GM18498 (cell line): ENCODE data around the gene KDM4E.
"Not testable (repeated sequence)": the region's sequence is repeated elsewhere in the genome, so short reads cannot be mapped to it uniquely, and the experiment has no call there.

ENCODE experiments used
- ATAC-seq: cut with Tn5 transposase; IDR thresholded peaks from one replicate; pipeline ENCODE4 v1.9.1; 2021; ENCODE audit warnings: mild to moderate bottlenecking, moderate library complexity; ENCODE audit not compliant: unreplicated experiment

Gene KDM4E

DNA sequence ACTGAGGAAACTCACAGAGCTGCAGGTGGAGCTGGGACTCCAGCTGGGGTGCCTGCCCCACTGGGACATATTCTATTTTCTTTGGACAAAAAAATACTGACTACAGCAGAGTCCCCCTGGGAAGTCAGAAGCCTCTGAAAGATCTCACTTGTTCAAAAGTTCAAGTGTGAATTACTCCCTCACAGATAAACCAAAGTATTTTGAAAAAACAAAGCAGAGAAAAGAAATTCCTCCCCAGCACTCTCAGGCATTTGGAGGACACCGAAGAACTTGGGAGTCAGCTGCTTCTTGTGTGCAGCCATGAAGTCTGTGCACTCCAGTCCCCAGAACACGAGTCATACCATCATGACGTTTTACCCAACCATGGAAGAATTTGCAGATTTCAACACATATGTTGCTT is 24.1 kb downstream of the KDM4E start, which contains the start of gene KDM4F:
KDM4F (plus strand) TSS at position 301 of the 400 bp plus-strand sequence.
- ATAC-seq, result not testable (repeated sequence)

DNA sequence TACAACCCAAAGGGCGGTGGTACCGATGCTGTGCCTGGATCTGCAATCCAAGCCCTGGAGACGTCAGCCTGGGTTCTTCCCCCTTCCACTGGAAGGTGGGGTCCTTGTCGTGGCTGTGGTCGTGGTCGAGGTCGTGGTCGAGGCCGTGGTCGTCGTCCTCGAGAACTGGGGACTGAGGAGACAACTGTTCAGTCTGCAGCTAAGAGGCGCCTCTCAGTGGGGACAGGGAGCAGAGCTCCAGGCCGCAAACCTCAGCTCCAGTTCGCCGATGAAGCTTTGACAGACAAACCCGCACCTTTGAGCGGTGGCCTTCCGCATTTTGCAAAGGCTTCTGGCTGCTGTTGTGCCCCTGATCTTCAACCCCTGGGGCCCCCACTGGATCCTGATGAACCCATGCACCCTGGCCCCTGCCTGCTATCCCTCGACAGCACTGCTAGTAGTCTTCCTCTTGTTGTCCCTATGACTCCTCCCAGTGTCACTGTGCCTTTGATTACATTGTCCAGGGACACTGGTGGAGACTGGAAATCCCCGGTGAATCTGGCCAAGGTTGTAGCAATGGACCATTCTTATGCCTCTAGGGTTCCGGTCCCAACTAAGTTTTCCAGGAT is 25.6 kb downstream of the KDM4E start:
- ATAC-seq, result no peak

DNA sequence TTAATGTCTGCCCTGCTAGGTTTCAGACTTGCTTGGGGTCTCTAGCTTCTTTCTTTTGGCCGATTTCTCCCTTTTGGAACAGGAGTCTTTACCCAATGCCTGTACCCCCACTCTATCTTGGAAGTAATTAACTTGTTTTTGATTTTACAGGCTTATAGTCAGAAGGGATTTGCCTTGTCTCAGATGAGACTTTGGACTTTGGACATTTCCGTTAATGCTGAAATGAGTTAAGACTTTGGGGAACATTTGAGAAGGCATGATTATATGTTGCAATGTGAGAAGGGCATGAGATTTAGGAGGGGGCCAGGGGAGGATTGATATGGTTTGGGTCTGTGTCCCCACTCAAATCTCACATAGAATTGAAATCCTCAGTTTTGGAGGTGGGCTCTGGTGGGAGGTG is 29.3 kb downstream of the KDM4E start:
- no peak for ATAC-seq

- peak; percentile 94 for ATAC-seq
Measured at GRCh38 chr11:95055283-95055897, 30.3 kb downstream of the KDM4E start.

DNA sequence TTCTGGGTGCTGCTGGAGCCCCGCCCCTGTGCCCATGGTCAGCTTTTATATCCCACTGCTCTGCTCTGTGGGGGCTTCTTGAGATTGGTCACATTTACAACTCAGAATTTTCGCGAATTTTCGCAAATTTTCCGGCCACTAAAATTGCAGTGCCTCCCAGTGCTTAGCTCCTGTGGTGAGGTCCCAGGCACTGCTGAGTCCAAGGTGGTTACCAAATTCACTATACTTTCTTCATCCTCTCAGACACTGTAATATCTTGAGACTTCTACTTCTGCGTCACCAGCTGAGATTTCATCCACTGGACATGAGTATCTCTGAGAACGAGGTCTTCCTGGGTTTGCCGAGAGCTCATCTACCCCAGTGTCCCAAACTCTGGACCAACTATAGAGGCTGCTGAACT is 32.9 kb downstream of the KDM4E start:
- no peak for ATAC-seq

DNA sequence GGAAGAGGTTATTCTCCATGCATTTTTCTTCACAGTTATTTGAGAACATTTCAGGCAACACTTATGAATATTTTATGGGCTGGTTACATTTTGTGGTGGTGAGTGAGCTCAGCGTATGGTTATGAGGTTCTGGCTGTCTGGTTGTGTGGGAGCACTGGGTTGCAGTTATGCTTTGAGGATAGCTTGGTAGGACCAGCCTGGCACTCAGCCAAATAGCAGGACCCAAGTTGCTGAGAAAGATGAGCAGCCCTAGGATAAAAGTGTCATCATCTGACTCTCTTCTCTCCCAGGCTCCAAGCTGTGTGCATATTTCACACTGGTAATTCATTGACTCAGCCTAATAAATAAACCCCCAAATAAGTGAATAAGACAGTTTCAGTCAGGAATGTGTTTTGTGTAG is 33.6 kb downstream of the KDM4E start:
- no peak for ATAC-seq

DNA sequence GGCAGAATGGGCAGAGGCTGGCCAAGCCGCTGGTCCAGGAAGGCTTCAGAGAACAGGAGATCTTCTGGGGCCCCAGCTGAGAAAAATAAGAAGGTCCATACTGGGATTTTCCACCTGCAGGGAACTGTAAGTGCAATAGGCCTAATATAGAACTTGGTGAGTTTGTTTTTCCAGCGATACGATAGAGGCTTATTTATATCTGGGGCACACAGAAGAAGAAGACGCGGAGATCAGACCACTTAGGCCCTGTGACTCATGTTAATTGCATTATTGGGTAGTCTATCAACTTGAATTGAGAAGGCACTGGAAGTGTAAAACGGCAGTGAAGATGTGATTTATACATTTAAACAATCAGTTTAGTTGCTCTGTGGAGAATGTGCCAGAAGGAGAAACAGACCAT is 34.0 kb downstream of the KDM4E start:
- no peak for ATAC-seq

- no peak for ATAC-seq
Measured at GRCh38 chr11:95065336-95065735, 40.3 kb downstream of the KDM4E start.

- ATAC-seq, result peak; percentile 54
Measured at GRCh38 chr11:95066716-95067038, 41.6 kb downstream of the KDM4E start, which contains the start of gene SRSF8. TSS of gene SRSF8 (plus strand) at chr11:95066919. CDS start at chr11:95067227, 308 bp downstream.

DNA sequence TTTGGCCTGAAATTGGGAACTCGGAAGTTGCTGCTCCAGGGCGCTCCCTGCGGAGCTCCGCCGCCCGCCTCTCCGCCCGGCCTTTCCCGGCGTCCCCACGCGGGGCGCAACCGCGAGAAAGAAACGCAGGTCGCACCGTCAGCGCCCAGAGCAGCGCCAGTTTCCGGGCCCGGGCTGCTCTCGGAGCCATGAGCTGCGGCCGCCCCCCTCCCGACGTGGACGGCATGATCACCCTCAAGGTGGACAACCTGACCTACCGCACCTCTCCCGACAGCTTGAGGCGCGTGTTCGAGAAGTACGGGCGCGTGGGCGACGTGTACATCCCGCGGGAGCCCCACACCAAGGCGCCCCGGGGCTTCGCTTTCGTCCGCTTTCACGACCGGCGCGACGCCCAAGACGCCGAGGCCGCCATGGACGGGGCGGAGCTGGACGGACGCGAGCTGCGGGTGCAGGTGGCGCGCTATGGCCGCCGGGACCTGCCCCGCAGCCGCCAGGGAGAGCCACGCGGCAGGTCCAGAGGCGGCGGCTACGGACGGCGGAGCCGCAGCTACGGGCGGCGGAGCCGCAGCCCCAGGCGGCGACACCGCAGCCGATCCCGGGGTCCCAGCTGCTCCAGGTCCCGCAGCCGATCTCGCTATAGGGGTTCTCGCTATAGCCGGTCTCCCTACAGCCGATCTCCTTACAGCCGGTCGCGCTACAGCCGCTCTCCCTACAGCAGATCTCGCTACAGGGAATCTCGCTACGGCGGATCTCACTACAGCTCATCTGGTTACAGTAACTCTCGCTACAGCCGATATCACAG is 42.2 kb downstream of the KDM4E start:
- ATAC-seq, result peak; percentile 75

DNA sequence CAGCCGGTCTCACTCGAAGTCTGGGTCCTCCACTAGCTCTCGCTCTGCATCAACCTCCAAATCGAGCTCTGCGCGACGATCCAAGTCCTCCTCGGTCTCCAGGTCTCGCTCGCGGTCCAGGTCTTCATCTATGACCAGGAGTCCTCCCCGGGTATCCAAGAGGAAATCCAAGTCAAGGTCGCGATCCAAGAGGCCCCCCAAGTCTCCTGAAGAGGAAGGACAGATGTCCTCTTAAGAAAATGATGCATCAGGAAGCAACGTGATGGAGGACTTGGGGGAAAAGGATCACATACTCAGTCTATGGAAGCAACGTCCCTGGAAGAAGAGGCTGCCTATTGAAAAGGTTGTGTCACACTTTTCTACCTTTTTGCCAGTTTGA is 42.8 kb downstream of the KDM4E start:
- no peak for ATAC-seq

DNA sequence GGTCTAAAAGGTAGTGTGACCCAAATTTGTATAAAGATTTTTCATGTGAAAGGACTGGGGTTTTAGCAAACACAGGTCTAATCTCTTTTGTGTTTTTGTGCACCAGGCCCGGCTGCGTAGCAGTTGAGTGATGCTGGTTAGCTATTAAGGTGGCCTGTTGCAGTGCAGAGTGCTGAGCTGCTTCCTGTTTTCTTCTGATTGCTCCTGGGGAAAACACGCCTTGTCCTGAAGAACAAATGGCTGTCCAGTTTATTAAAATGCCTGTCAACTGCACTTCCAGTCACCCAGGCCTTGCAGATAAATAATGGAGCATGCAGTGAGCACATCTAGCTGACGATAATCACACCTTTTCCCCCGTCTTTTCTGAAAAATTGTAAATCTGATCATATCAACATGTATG is 43.5 kb downstream of the KDM4E start:
- ATAC-seq, result peak; percentile 62

GRCh38 chr11:95070471-95070870 is 45.4 kb downstream of the KDM4E start:
- no peak for ATAC-seq

- ATAC-seq, result no peak
Measured at GRCh38 chr11:95072948-95073347, 47.9 kb downstream of the KDM4E start.

DNA sequence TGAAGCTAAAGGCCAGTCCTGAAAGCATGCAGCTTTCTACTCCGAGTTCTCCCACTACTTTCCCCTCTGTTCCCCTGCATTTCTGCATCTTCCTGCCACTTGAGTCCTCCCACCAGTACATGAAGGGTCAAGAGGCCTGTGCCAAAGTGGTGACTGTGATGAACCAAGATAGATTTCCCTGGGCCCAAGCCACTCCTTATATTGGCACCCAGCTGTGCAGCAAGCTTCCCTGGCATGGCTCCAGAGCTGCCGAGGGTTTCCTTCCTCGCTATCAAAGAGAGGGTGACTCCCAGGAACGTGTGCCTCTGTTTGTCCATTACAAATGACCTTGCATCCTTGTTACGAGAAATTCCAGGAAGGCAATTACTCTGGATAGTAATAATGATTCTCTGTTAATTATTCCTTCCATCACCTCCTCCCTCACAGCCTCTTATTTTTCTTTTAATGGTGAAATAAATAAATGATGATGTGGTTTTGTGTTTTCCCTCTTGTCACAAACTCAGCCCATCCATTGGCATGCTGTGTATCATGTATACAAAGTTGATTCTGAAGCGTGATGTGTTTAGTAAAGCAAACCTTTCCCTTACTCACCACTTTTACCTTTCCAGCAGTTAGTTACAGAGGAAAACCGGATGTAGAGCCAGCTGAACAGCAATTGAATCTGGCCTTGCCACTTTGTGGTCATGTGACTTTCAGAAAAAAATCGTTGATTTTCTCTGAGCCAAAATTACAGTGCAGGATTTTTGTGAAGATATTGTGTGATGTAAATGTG is 49.9 kb downstream of the KDM4E start:
- no peak for ATAC-seq

- peak; percentile 68 for ATAC-seq
Measured at GRCh38 chr11:95076416-95076815, 51.4 kb downstream of the KDM4E start.

GRCh38 chr11:95076981-95077380 is 51.9 kb downstream of the KDM4E start:
- ATAC-seq, result no peak
